Keratinocyte (primary cell): Measurements from ENCODE around the gene CXCR4. TPM values are rescaled to one million over a fixed set of nuclear protein-coding genes. Genes with fewer than 3 reads are reported as not detected.

ENCODE experiments used
- DNase-seq: peaks from one replicate; pipeline ENCODE4 v3.0.0-alpha.2; 2011; ENCODE audit warnings: low read depth, missing footprints, low spot score
- FAIRE-seq: peaks from 2 replicates; lab custom pipeline; 2011; peaks lifted over from hg19 to GRCh38; lab: Jason Lieb, UNC
- H2AFZ ChIP-seq: 2 replicates; pipeline ENCODE4 v1.6.0; 2012; ENCODE audit warnings: low read length, control low read depth, inconsistent platforms; ENCODE audit not compliant: control insufficient read depth
- H3K27ac ChIP-seq: 2 replicates; pipeline ENCODE4 v1.5.1; 2011; ENCODE audit warnings: low read length; ENCODE audit not compliant: control insufficient read depth, insufficient read depth
- H3K27me3 ChIP-seq: 3 replicates; pipeline ENCODE4 v1.6.0; 2011; ENCODE audit warnings: low read length; ENCODE audit not compliant: control insufficient read depth, insufficient read depth; ENCODE audit errors: extremely low read depth
- H3K36me3 ChIP-seq, 2 experiments: 2 replicates in 1 of 2; 3 replicates in 1 of 2; pipeline ENCODE4 v1.5.1; 2011; ENCODE audit warnings: low read length in 2 of 2, mild to moderate bottlenecking in 1 of 2; ENCODE audit not compliant: control insufficient read depth in 2 of 2, insufficient read depth in 2 of 2; ENCODE audit errors: extremely low read depth in 1 of 2
- H3K4me1 ChIP-seq: 3 replicates; pipeline ENCODE4 v1.5.1; 2011; ENCODE audit warnings: low read length; ENCODE audit not compliant: control insufficient read depth, insufficient read depth; ENCODE audit errors: extremely low read depth
- H3K4me2 ChIP-seq: 3 replicates; pipeline ENCODE4 v1.6.0; 2011; ENCODE audit warnings: low read depth, low read length; ENCODE audit not compliant: control insufficient read depth, insufficient read depth; ENCODE audit errors: extremely low read depth
- H3K4me3 ChIP-seq, 3 experiments: fragments of 200-600 bp in 1 of 3; sonication (generic) in 1 of 3; 2 replicates in 2 of 3; 3 replicates in 1 of 3; pipeline ENCODE4 v1.5.1; 2011 to 2016; ENCODE audit warnings: low read length in 3 of 3, mild to moderate bottlenecking in 3 of 3, control low read depth in 2 of 3, inconsistent platforms in 1 of 3, low read depth in 1 of 3, mixed read lengths in 1 of 3, mixed run types in 1 of 3, moderate library complexity in 1 of 3; ENCODE audit not compliant: control insufficient read depth in 2 of 3, insufficient read depth in 2 of 3; ENCODE audit errors: extremely low read depth in 1 of 3
- H3K79me2 ChIP-seq: 2 replicates; pipeline ENCODE4 v1.6.0; 2012; ENCODE audit warnings: low read length; ENCODE audit not compliant: control insufficient read depth, insufficient read depth
- H3K9ac ChIP-seq: 3 replicates; pipeline ENCODE4 v1.6.0; 2011; ENCODE audit warnings: low read length; ENCODE audit not compliant: control insufficient read depth, insufficient read depth; ENCODE audit errors: extremely low read depth
- H3K9me1 ChIP-seq: 3 replicates; pipeline ENCODE4 v1.6.0; 2011; ENCODE audit warnings: low read length; ENCODE audit not compliant: control insufficient read depth, insufficient read depth; ENCODE audit errors: extremely low read depth
- H3K9me3 ChIP-seq: 2 replicates; pipeline ENCODE4 v1.5.1; 2012; ENCODE audit warnings: low read depth, low read length; ENCODE audit not compliant: control insufficient read depth
- H4K20me1 ChIP-seq: 3 replicates; pipeline ENCODE4 v1.6.0; 2011; ENCODE audit warnings: low read length; ENCODE audit not compliant: control insufficient read depth, insufficient read depth; ENCODE audit errors: extremely low read depth
- CTCF ChIP-seq, 3 experiments: IDR thresholded peaks in 1 of 3; conservative IDR thresholded peaks in 1 of 3; optimal IDR thresholded peaks in 1 of 3; 2 replicates in 2 of 3; 3 replicates in 1 of 3; pipeline versions ENCODE3 to v1.5.1; 2011; ENCODE audit warnings: low read length in 3 of 3, mild to moderate bottlenecking in 3 of 3, moderate library complexity in 2 of 3, control low read depth in 1 of 3, inconsistent platforms in 1 of 3; ENCODE audit not compliant: insufficient read depth in 2 of 3; ENCODE audit errors: extremely low read depth in 1 of 3
- EZH2 ChIP-seq: IDR thresholded peaks from one replicate; pipeline ENCODE4 v1.6.1; 2012; ENCODE audit warnings: inconsistent platforms, mild to moderate bottlenecking, low read length, moderate library complexity
- dilution Hi-C: fragments of 300-500 bp; cut with MboI; formaldehyde crosslinking; loops from one replicate; pipeline ENCODE4 v1.7.0; 2020; ENCODE audit warnings: low sequenced_read_pairs; ENCODE audit not compliant: extremely low pct_ligation_motif_present
- polyA plus RNA-seq, 5 experiments: library from polyadenylated mRNA; depleted of rRNA in 3 of 5; stranded (reverse) in 3 of 5; stranded (forward) in 1 of 5; unstranded in 1 of 5; fragments of >200 nt; gene quantifications; 1 replicate in 1 of 5; 2 replicates in 3 of 5; 3 replicates in 1 of 5; pipeline versions ENCODE4 v1.2.1 to v1.2.3, GENCODE V29; 2011 to 2012; ENCODE audit warnings: missing spikeins in 2 of 5, low read depth in 1 of 5, low replicate concordance in 1 of 5

The CXCR4 gene
- polyA plus RNA-seq, 1 donor (not counting 4 experiments of a cell fraction or from before 2014, with no cell fraction given), result 0.08 TPM

- H3K4me1 ChIP-seq, result no peaks in the 10 kb centered on the region
- no peak for FAIRE-seq
- no peak overlapping the region for H3K4me2 ChIP-seq
- H3K4me3 ChIP-seq, result no peak overlapping the region
- no peaks in the 10 kb centered on the region for H3K9me1 ChIP-seq
- no peak for TF ChIP-seq EZH2
- no peak for TF ChIP-seq CTCF (optimal IDR thresholded peaks at IDR 0.05 in 1 of 3, IDR thresholded peaks at IDR 0.05 in 1 of 3, conservative IDR thresholded peaks at IDR 0.05 in 1 of 3; ENCODE audit: extremely low read depth in 1 of 3, insufficient read depth in 2 of 3, low read length in 3 of 3)
- H4K20me1 ChIP-seq, result no peaks in the 10 kb centered on the region
- no peaks in the 10 kb centered on the region for H3K79me2 ChIP-seq
- no peaks in the 10 kb centered on the region for H3K9me3 ChIP-seq
- no peaks in the 10 kb centered on the region for H3K27me3 ChIP-seq
- dilution Hi-C loops, result no loop called here
- no peaks in the 10 kb centered on the region for H3K36me3 ChIP-seq
- DNase-seq, result no peak
- no peak overlapping the region for H3K27ac ChIP-seq
- H3K9ac ChIP-seq, result no peak overlapping the region
- H2AFZ ChIP-seq, result no peak overlapping the region
Observed at GRCh38 chr2:136162438-136162837, 44.5 kb upstream of the CXCR4 start.

GRCh38 chr2:136156411-136156810, 38.5 kb upstream of the CXCR4 start:
- H3K27me3 ChIP-seq, result no peaks in the 10 kb centered on the region
- no peaks in the 10 kb centered on the region for H4K20me1 ChIP-seq
- dilution Hi-C loops, result no loop called here
- H3K9me3 ChIP-seq, result no peaks in the 10 kb centered on the region
- H3K4me2 ChIP-seq, result no peak overlapping the region
- H3K9me1 ChIP-seq, result no peaks in the 10 kb centered on the region
- H3K9ac ChIP-seq, result no peak overlapping the region
- H3K79me2 ChIP-seq, result no peaks in the 10 kb centered on the region
- FAIRE-seq, result no peak
- no peak for DNase-seq
- TF ChIP-seq EZH2 (no peak), CTCF (optimal IDR thresholded peaks at IDR 0.05 in 1 of 3, IDR thresholded peaks at IDR 0.05 in 1 of 3, conservative IDR thresholded peaks at IDR 0.05 in 1 of 3; ENCODE audit: extremely low read depth in 1 of 3, insufficient read depth in 2 of 3, low read length in 3 of 3) (no peak)
- H3K4me3 ChIP-seq, result no peak overlapping the region
- H3K36me3 ChIP-seq, result no peaks in the 10 kb centered on the region
- no peak overlapping the region for H3K27ac ChIP-seq
- H2AFZ ChIP-seq, result no peak overlapping the region
- H3K4me1 ChIP-seq, result no peaks in the 10 kb centered on the region
